H1 (cell line): Measurements from ENCODE around the gene PRXL2B. TPM values are rescaled to one million over a fixed set of nuclear protein-coding genes. Genes with fewer than 3 reads are reported as not detected.

Experiments used
- CTCF ChIA-PET: fragments of 300-600 bp; sonication (Branson Sonifier 250); formaldehyde crosslinking; loops from one replicate; lab custom pipeline; 2021; ENCODE audit not compliant: partially characterized antibody; lab: Charles Lee
- POLR2A ChIA-PET: fragments of 300-600 bp; sonication (Branson Sonifier 250); formaldehyde crosslinking; loops from one replicate; lab custom pipeline; 2021; ENCODE audit warnings: inconsistent platforms; ENCODE audit not compliant: partially characterized antibody; lab: Charles Lee
- DNase-seq, 2 experiments: peaks; one replicate each; pipeline versions ENCODE4 v3.0.0 to v3.0.0-alpha.2; 2010 to 2022; ENCODE audit warnings: low spot score in 2 of 2, low read depth in 1 of 2, mixed read lengths in 1 of 2
- FAIRE-seq: peaks from 2 replicates; lab custom pipeline; 2011; peaks lifted over from hg19 to GRCh38; lab: Jason Lieb, UNC
- H2AFZ ChIP-seq: 2 replicates; pipeline ENCODE4 v1.8.1; 2012; ENCODE audit warnings: low read length, inconsistent platforms
- H2AK5ac ChIP-seq: 2 replicates; pipeline ENCODE4 v1.6.1; 2013; ENCODE audit warnings: low read depth, low read length
- H2BK120ac ChIP-seq: replicated peaks from 2 replicates; pipeline ENCODE3; 2013; ENCODE audit warnings: low read depth, low read length, inconsistent platforms
- H2BK12ac ChIP-seq: 2 replicates; pipeline ENCODE4 v1.6.1; 2013; ENCODE audit warnings: low read depth, low read length
- H2BK15ac ChIP-seq: 2 replicates; pipeline ENCODE4 v1.6.1; 2013; ENCODE audit warnings: low read length
- H2BK20ac ChIP-seq: 2 replicates; pipeline ENCODE4 v1.6.1; 2013; ENCODE audit warnings: low read length
- H2BK5ac ChIP-seq: 2 replicates; pipeline ENCODE4 v1.6.1; 2013; ENCODE audit warnings: low read depth, low read length
- H3K14ac ChIP-seq: 2 replicates; pipeline ENCODE4 v1.6.1; 2013; ENCODE audit warnings: inconsistent platforms; ENCODE audit not compliant: insufficient read length
- H3K18ac ChIP-seq: 2 replicates; pipeline ENCODE4 v1.6.1; 2013; ENCODE audit warnings: low read length; ENCODE audit errors: extremely low read depth
- H3K23ac ChIP-seq: 2 replicates; pipeline ENCODE4 v1.6.1; 2013; ENCODE audit warnings: inconsistent platforms; ENCODE audit not compliant: insufficient read length
- H3K23me2 ChIP-seq: 2 replicates; pipeline ENCODE4 v1.6.1; 2013; ENCODE audit warnings: low read depth, low read length
- H3K27ac ChIP-seq: 2 replicates; pipeline ENCODE4 v1.6.1; 2011; ENCODE audit warnings: low read depth, low read length, inconsistent platforms
- H3K27me3 ChIP-seq, 4 experiments: replicated peaks in 1 of 4; 1 replicate in 1 of 4; 2 replicates in 3 of 4; pipeline versions ENCODE4 v1.6.1 to v1.8.1; 2011 to 2013; ENCODE audit warnings: low read length in 3 of 4, mild to moderate bottlenecking in 3 of 4, inconsistent platforms in 2 of 4, mixed read lengths in 2 of 4, moderate library complexity in 1 of 4; ENCODE audit not compliant: control insufficient read depth in 3 of 4, insufficient read depth in 3 of 4; ENCODE audit errors: extremely low read depth in 1 of 4
- H3K36me3 ChIP-seq, 4 experiments: 2 replicates each; pipeline versions ENCODE4 v1.6.1 to v1.8.1; 2011 to 2013; ENCODE audit warnings: mild to moderate bottlenecking in 4 of 4, low read length in 3 of 4, moderate library complexity in 2 of 4, control low read depth in 1 of 4, inconsistent platforms in 1 of 4; ENCODE audit not compliant: insufficient read depth in 4 of 4, control insufficient read depth in 2 of 4
- H3K4ac ChIP-seq: replicated peaks from 2 replicates; pipeline ENCODE3; 2013; ENCODE audit warnings: low read length, low read depth, mixed read lengths, inconsistent platforms; ENCODE audit not compliant: insufficient read length
- H3K4me1 ChIP-seq, 4 experiments: replicated peaks in 1 of 4; 1 replicate in 1 of 4; 2 replicates in 3 of 4; pipeline versions ENCODE4 v1.6.1 to v1.8.1; 2011 to 2013; ENCODE audit warnings: low read length in 3 of 4, inconsistent platforms in 2 of 4, mixed read lengths in 1 of 4; ENCODE audit not compliant: insufficient read depth in 4 of 4, control insufficient read depth in 3 of 4
- H3K4me2 ChIP-seq, 2 experiments: 2 replicates each; pipeline versions ENCODE4 v1.6.1 to v1.8.1; 2011 to 2013; ENCODE audit warnings: low read depth in 2 of 2, low read length in 2 of 2, control low read depth in 1 of 2, inconsistent platforms in 1 of 2, mild to moderate bottlenecking in 1 of 2; ENCODE audit not compliant: insufficient read depth in 1 of 2
- H3K4me3 ChIP-seq, 4 experiments: fragments of 200-600, 300-600 bp in 1 of 4; sonication (generic), shearing (Covaris generic), sonication (Bioruptor Twin) in 1 of 4; 2 replicates each; pipeline versions ENCODE4 v1.5.1 to v1.8.1; 2011 to 2016; ENCODE audit warnings: low read length in 4 of 4, low read depth in 3 of 4, control low read depth in 2 of 4, inconsistent platforms in 2 of 4, mild to moderate bottlenecking in 2 of 4, mixed read lengths in 1 of 4, moderate library complexity in 1 of 4; ENCODE audit not compliant: insufficient read depth in 2 of 4; ENCODE audit errors: extremely low read depth in 1 of 4
- H3K56ac ChIP-seq: replicated peaks from 2 replicates; pipeline ENCODE3; 2013; ENCODE audit warnings: low read depth, mild to moderate bottlenecking, mixed read lengths, low read length, inconsistent platforms; ENCODE audit not compliant: insufficient read length
- H3K79me1 ChIP-seq: 2 replicates; pipeline ENCODE4 v1.6.1; 2013; ENCODE audit warnings: low read depth, low read length, control low read depth
- H3K79me2 ChIP-seq, 2 experiments: 2 replicates each; pipeline versions ENCODE4 v1.6.1 to v1.8.1; 2012 to 2013; ENCODE audit warnings: low read length in 2 of 2, mild to moderate bottlenecking in 2 of 2, inconsistent platforms in 1 of 2; ENCODE audit not compliant: insufficient read depth in 2 of 2, control insufficient read depth in 1 of 2
- H3K9ac ChIP-seq, 4 experiments: replicated peaks in 1 of 4; 1 replicate in 1 of 4; 2 replicates in 3 of 4; pipeline versions ENCODE4 v1.6.1 to v1.8.1; 2011 to 2013; ENCODE audit warnings: low read depth in 3 of 4, low read length in 3 of 4, control low read depth in 2 of 4, mild to moderate bottlenecking in 2 of 4, moderate library complexity in 2 of 4, inconsistent platforms in 1 of 4; ENCODE audit errors: extremely low read depth in 1 of 4
- H3K9me3 ChIP-seq, 2 experiments: 2 replicates each; pipeline versions ENCODE4 v1.6.1 to v1.8.1; 2012 to 2013; ENCODE audit warnings: mild to moderate bottlenecking in 2 of 2, moderate library complexity in 2 of 2, control low read depth in 1 of 2, inconsistent platforms in 1 of 2, low read depth in 1 of 2, low read length in 1 of 2, mixed read lengths in 1 of 2; ENCODE audit not compliant: insufficient read depth in 2 of 2
- H4K20me1 ChIP-seq, 2 experiments: replicated peaks in 1 of 2; 2 replicates each; pipeline versions ENCODE3 to v1.8.1; 2011 to 2013; ENCODE audit warnings: inconsistent platforms in 2 of 2, low read length in 2 of 2, mild to moderate bottlenecking in 1 of 2; ENCODE audit not compliant: insufficient read depth in 2 of 2, control insufficient read depth in 1 of 2
- H4K5ac ChIP-seq: 2 replicates; pipeline ENCODE4 v1.6.1; 2013; ENCODE audit warnings: low read length, low read depth, mixed read lengths, inconsistent platforms; ENCODE audit not compliant: insufficient read length
- H4K8ac ChIP-seq: 2 replicates; pipeline ENCODE4 v1.8.0; 2013; ENCODE audit warnings: mild to moderate bottlenecking, moderate library complexity, low read length, inconsistent platforms; ENCODE audit not compliant: insufficient read depth; ENCODE audit errors: extremely low read depth
- H4K91ac ChIP-seq: replicated peaks from 2 replicates; pipeline ENCODE3; 2013; ENCODE audit warnings: low read length, mixed read lengths, inconsistent platforms; ENCODE audit not compliant: insufficient read length
- PHF8 ChIP-seq: fragments of 200-600 bp; sonication (generic); conservative IDR thresholded peaks from 2 replicates; pipeline ENCODE4 v1.7.1; 2012; ENCODE audit warnings: low read depth, mild to moderate bottlenecking, inconsistent platforms, low read length, moderate library complexity
- SAP30 ChIP-seq: fragments of 300-600 bp; sonication (generic); IDR thresholded peaks from 2 replicates; pipeline ENCODE4 v1.7.1; 2012; ENCODE audit warnings: low read length, moderate library complexity, mild to moderate bottlenecking, inconsistent platforms; ENCODE audit not compliant: insufficient read depth, insufficient replicate concordance
- SP1 ChIP-seq: IDR thresholded peaks from 2 replicates; pipeline ENCODE4 v1.6.1; 2011; ENCODE audit warnings: low read depth, low read length
- TBP ChIP-seq: IDR thresholded peaks from 2 replicates; pipeline ENCODE4 v1.6.1; 2011; ENCODE audit warnings: low read depth, low read length, improper control_type of control experiment
- TCF12 ChIP-seq: IDR thresholded peaks from 2 replicates; pipeline ENCODE4 v1.6.1; 2011; ENCODE audit warnings: low read depth, mild to moderate bottlenecking, low read length
- WGBS, 2 experiments: shearing (Covaris generic) in 1 of 2; methylation state at CpG; one replicate each; pipeline versions ENCODE4 v1.1.6 to v1.1.7; 2013 to 2015; ENCODE audit warnings: low lambda C conversion rate in 2 of 2, mixed read lengths in 2 of 2, inconsistent platforms in 1 of 2, low coverage in 1 of 2, missing lambda C conversion rate in 1 of 2; ENCODE audit not compliant: insufficient replicate concordance in 2 of 2, insufficient coverage in 1 of 2, insufficient read length in 1 of 2; ENCODE audit errors: extremely low coverage in 1 of 2, missing lambda C conversion rate in 1 of 2; 5-methylcytosine and 5-hydroxymethylcytosine counted together
- polyA plus RNA-seq, 7 experiments: library from polyadenylated mRNA; depleted of rRNA in 3 of 7; stranded (reverse) in 5 of 7; unstranded in 2 of 7; fragments of >200 nt in 5 of 7; fragments of 200-250 nt in 2 of 7; gene quantifications; 1 replicate in 5 of 7; 2 replicates in 1 of 7; 4 replicates in 1 of 7; pipeline versions ENCODE4 v1.2.1 to v1.2.3, GENCODE V29; 2011 to 2013; ENCODE audit warnings: missing spikeins in 2 of 7, mixed read lengths in 2 of 7
- total RNA-seq: library from RNA; stranded (reverse); fragmentation: NEBNext Ultra II Directional; extraction: Animal tissue kit (Norgen Biotek cat#: 25700); gene quantifications from 2 replicates; pipeline ENCODE4 v1.2.1, GENCODE V29; 2021
- TF ChIP-seq, protein P1 (sequence below): IDR thresholded peaks from 2 replicates; pipeline ENCODE4 v1.6.1; 2011; ENCODE audit warnings: low read length, improper control_type of control experiment

PRXL2B gene
- total and polyA plus RNA-seq, 2 of the 8 experiments (the other 6 are each of a cell fraction or from before 2014, with no cell fraction given) = 35.3 to 46.0 TPM

- ChIA-PET CTCF (no interaction called here), POLR2A (no interaction called here)
- Histone ChIP-seq H3K9me3 (no peaks in the 10 kb centered on the region), H3K36me3 (no peaks in the 10 kb centered on the region), H3K79me1 (no peaks in the 10 kb centered on the region), H4K20me1 (no peaks in the 10 kb centered on the region), H3K27me3 (no peaks in the 10 kb centered on the region), H3K27ac (no peak overlapping the region), H3K56ac (no peak overlapping the region), H2BK12ac (no peak overlapping the region), H3K18ac (no peak overlapping the region), H3K79me2 (no peaks in the 10 kb centered on the region), H2BK15ac (no peak overlapping the region), H3K4me3 (no peak overlapping the region), H2BK5ac (no peak overlapping the region), H4K5ac (no peak overlapping the region), H2AFZ (no peak overlapping the region), H4K91ac (no peak overlapping the region), H3K4me2 (no peak overlapping the region), H4K8ac (no peak overlapping the region), H2BK20ac (no peak overlapping the region), H2BK120ac (no peak overlapping the region), H3K23ac (no peak overlapping the region)
- WGBS, 2 experiments = 84% methylated on average over 18 of the region's 18 CpGs; no CpG with 5 or more reads in 1 of the 2 experiments
- FAIRE-seq (no peak), DNase-seq (no peak)
- TF ChIP-seq TCF12 (no peak), SAP30 (no peak), PHF8 (no peak), TBP (no peak), SP1 (no peak)
- TF ChIP-seq, protein P1, sequence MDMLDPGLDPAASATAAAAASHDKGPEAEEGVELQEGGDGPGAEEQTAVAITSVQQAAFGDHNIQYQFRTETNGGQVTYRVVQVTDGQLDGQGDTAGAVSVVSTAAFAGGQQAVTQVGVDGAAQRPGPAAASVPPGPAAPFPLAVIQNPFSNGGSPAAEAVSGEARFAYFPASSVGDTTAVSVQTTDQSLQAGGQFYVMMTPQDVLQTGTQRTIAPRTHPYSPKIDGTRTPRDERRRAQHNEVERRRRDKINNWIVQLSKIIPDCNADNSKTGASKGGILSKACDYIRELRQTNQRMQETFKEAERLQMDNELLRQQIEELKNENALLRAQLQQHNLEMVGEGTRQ = no peak
- TF ChIP-seq, all 59 proteins: peak for 0
- Histone ChIP-seq H2AK5ac (no peak overlapping the region), H3K4me1 (no peaks in the 10 kb centered on the region), H3K14ac (no peak overlapping the region), H3K9ac (no peak overlapping the region), H3K23me2 (no peaks in the 10 kb centered on the region), H3K4ac (no peak overlapping the region)
Observed at GRCh38 chr1:2601721-2602303, 15.2 kb downstream of the PRXL2B start.
